H9 (cell line): ENCODE results near the gene NUFIP2. TPM values are rescaled to one million over a fixed set of nuclear protein-coding genes. Genes with fewer than 3 reads are reported as not detected.

Experiments used
- DNase-seq: peaks from one replicate; pipeline ENCODE4 v3.0.0-alpha.2; 2017
- H2AFZ ChIP-seq: one replicate; pipeline ENCODE4 v1.6.1; 2013; ENCODE audit warnings: mild to moderate bottlenecking, low read length, control low read depth, moderate library complexity
- H2AK5ac ChIP-seq: 2 replicates; pipeline ENCODE4 v1.6.1; 2013; ENCODE audit warnings: low read length, control low read depth, mixed read lengths; ENCODE audit not compliant: insufficient read length
- H2BK120ac ChIP-seq: one replicate; pipeline ENCODE4 v1.6.1; 2013; ENCODE audit warnings: low read depth, mild to moderate bottlenecking, low read length, control low read depth, inconsistent platforms; ENCODE audit not compliant: poor library complexity, severe bottlenecking
- H2BK12ac ChIP-seq: 2 replicates; pipeline ENCODE4 v1.6.1; 2013; ENCODE audit warnings: low read length, control low read depth, mixed read lengths, low read depth; ENCODE audit not compliant: insufficient read length
- H2BK15ac ChIP-seq: 2 replicates; pipeline ENCODE4 v1.6.1; 2013; ENCODE audit warnings: low read depth, low read length, control low read depth
- H2BK20ac ChIP-seq: one replicate; pipeline ENCODE4 v1.6.1; 2013; ENCODE audit warnings: low read depth, mild to moderate bottlenecking, low read length, control low read depth, inconsistent platforms; ENCODE audit not compliant: poor library complexity, severe bottlenecking
- H2BK5ac ChIP-seq: 2 replicates; pipeline ENCODE4 v1.6.1; 2013; ENCODE audit warnings: low read length, control low read depth, mixed read lengths; ENCODE audit not compliant: insufficient read length
- H3K14ac ChIP-seq: 2 replicates; pipeline ENCODE4 v1.6.1; 2013; ENCODE audit warnings: low read length, control low read depth; ENCODE audit not compliant: insufficient read depth
- H3K18ac ChIP-seq: 2 replicates; pipeline ENCODE4 v1.6.1; 2013; ENCODE audit warnings: low read depth, mild to moderate bottlenecking, mixed read lengths, low read length, control low read depth; ENCODE audit not compliant: insufficient read length
- H3K23ac ChIP-seq: 2 replicates; pipeline ENCODE4 v1.6.1; 2013; ENCODE audit warnings: low read length, control low read depth, mixed read lengths, low read depth; ENCODE audit not compliant: insufficient read length
- H3K23me2 ChIP-seq: 2 replicates; pipeline ENCODE4 v1.6.1; 2013; ENCODE audit warnings: low read depth, mild to moderate bottlenecking, mixed read lengths, low read length, control low read depth; ENCODE audit not compliant: insufficient read length, poor library complexity, severe bottlenecking
- H3K27ac ChIP-seq: 2 replicates; pipeline ENCODE4 v1.5.1; 2013; ENCODE audit warnings: low read length, control low read depth, mixed read lengths, low read depth; ENCODE audit not compliant: insufficient read length
- H3K27me3 ChIP-seq: 2 replicates; pipeline ENCODE4 v1.6.1; 2013; ENCODE audit warnings: low read length, control low read depth, inconsistent platforms; ENCODE audit not compliant: insufficient read depth
- H3K4ac ChIP-seq: 2 replicates; pipeline ENCODE4 v1.6.1; 2013; ENCODE audit warnings: low read depth, mild to moderate bottlenecking, control low read depth, inconsistent platforms, low read length, moderate library complexity
- H3K4me1 ChIP-seq: 2 replicates; pipeline ENCODE4 v1.6.1; 2013; ENCODE audit warnings: low read length, control low read depth, inconsistent platforms; ENCODE audit not compliant: insufficient read depth
- H3K4me2 ChIP-seq: 2 replicates; pipeline ENCODE4 v1.6.1; 2013; ENCODE audit warnings: low read length, control low read depth, mixed read lengths; ENCODE audit not compliant: insufficient read length, insufficient read depth
- H3K56ac ChIP-seq: 2 replicates; pipeline ENCODE4 v1.6.1; 2013; ENCODE audit warnings: low read depth, mild to moderate bottlenecking, mixed read lengths, low read length, control low read depth; ENCODE audit not compliant: insufficient read length
- H3K79me1 ChIP-seq: 2 replicates; pipeline ENCODE4 v1.6.1; 2013; ENCODE audit warnings: low read depth, mild to moderate bottlenecking, moderate library complexity, low read length, control low read depth, inconsistent platforms; ENCODE audit not compliant: insufficient read depth, poor library complexity, severe bottlenecking
- H3K79me2 ChIP-seq: 2 replicates; pipeline ENCODE4 v1.6.1; 2013; ENCODE audit warnings: low read length, control low read depth, inconsistent platforms; ENCODE audit not compliant: insufficient read depth
- H3K9ac ChIP-seq: 2 replicates; pipeline ENCODE4 v1.6.1; 2013; ENCODE audit warnings: low read length, control low read depth, mixed read lengths; ENCODE audit not compliant: insufficient read length; ENCODE audit errors: extremely low read depth
- H3K9me3 ChIP-seq: one replicate; pipeline ENCODE4 v1.6.1; 2013; ENCODE audit warnings: low read depth, low read length, inconsistent platforms; ENCODE audit not compliant: control insufficient read depth
- H3T11ph ChIP-seq: one replicate; pipeline ENCODE4 v1.6.1; 2013; ENCODE audit warnings: mild to moderate bottlenecking, low read length, control low read depth, inconsistent platforms
- H4K20me1 ChIP-seq: one replicate; pipeline ENCODE4 v1.6.1; 2013; ENCODE audit not compliant: control insufficient read depth, insufficient read length, insufficient read depth
- H4K5ac ChIP-seq: 2 replicates; pipeline ENCODE4 v1.6.1; 2013; ENCODE audit warnings: low read depth, mild to moderate bottlenecking, mixed read lengths, low read length, control low read depth; ENCODE audit not compliant: insufficient read length
- H4K8ac ChIP-seq: replicated peaks from 2 replicates; pipeline ENCODE4 v1.6.1; 2013; ENCODE audit warnings: low read length, control low read depth, mixed read lengths, low read depth; ENCODE audit not compliant: insufficient read length
- H4K91ac ChIP-seq: 2 replicates; pipeline ENCODE4 v1.6.1; 2013; ENCODE audit warnings: low read depth, mild to moderate bottlenecking, moderate library complexity, mixed read lengths, low read length, control low read depth; ENCODE audit not compliant: insufficient read length
- H3K27ac Mint-ChIP-seq, 3 experiments: 2 replicates in 2 of 3; 3 replicates in 1 of 3; pipeline ENCODE4 v1.8.0; 2020 to 2021; ENCODE audit warnings: mixed read lengths in 3 of 3, mild to moderate bottlenecking in 1 of 3, moderate library complexity in 1 of 3
- H3K27me3 Mint-ChIP-seq: 2 replicates; pipeline ENCODE4 v1.8.0; 2021; ENCODE audit warnings: low read depth, mild to moderate bottlenecking, moderate library complexity, mixed read lengths
- H3K36me3 Mint-ChIP-seq, 3 experiments: 2 replicates in 2 of 3; 3 replicates in 1 of 3; pipeline ENCODE4 v1.8.0; 2020 to 2021; ENCODE audit warnings: low read depth in 3 of 3, mixed read lengths in 3 of 3; ENCODE audit not compliant: insufficient read depth in 1 of 3
- H3K4me1 Mint-ChIP-seq, 2 experiments: 2 replicates each; pipeline ENCODE4 v1.8.0; 2020; ENCODE audit warnings: mixed read lengths in 2 of 2
- H3K4me3 Mint-ChIP-seq, 2 experiments: 2 replicates in 1 of 2; 3 replicates in 1 of 2; pipeline ENCODE4 v1.8.0; 2020 to 2021; ENCODE audit warnings: mild to moderate bottlenecking in 2 of 2, mixed read lengths in 2 of 2, moderate library complexity in 1 of 2
- H3K9me3 Mint-ChIP-seq, 2 experiments: 2 replicates in 1 of 2; 3 replicates in 1 of 2; pipeline ENCODE4 v1.8.0; 2020; ENCODE audit warnings: mild to moderate bottlenecking in 2 of 2, mixed read lengths in 2 of 2, moderate library complexity in 1 of 2
- WGBS: extraction: QIAGEN DNeasy Blood & Tissue Kit; methylation state at CpG from one replicate; pipeline ENCODE4 v1.1.7; 2013; ENCODE audit warnings: missing lambda C conversion rate, low lambda C conversion rate, mixed read lengths; ENCODE audit not compliant: insufficient read length; ENCODE audit errors: extremely low coverage; 5-methylcytosine and 5-hydroxymethylcytosine counted together
- total RNA-seq: library from RNA; stranded (reverse); gene quantifications from 2 replicates; pipeline ENCODE4 v1.2.1, GENCODE V29; 2021
- TF ChIP-seq, protein P1 (sequence below): fragments of 200-600 bp; sonication (generic); conservative IDR thresholded peaks from 3 replicates; pipeline ENCODE4 v1.8.0; 2021; ENCODE audit warnings: antibody characterized with exemption, mild to moderate bottlenecking

Gene NUFIP2
- total RNA-seq, 1 experiment from 2014 or later, result 97.9 TPM

DNA sequence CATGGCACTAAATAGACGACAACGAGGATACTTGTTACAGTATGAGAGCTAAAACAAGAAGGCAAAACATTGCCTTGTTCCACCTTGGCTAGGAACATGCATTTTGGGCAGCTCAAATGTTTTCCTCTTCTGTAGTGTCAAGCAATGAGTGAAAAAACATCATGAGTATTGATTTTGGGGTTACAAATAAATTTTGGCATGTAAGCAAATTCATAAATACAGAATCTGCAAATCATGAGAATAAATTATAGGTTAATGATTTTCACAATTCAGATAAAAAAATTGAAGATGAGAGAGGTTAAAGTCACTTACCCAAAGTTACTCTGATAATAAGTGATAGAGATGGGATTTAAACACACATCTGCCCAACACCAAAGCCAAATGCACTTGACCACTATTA is 28.4 kb upstream of the NUFIP2 start:
- Histone ChIP-seq H3K4me1 (no peaks in the 10 kb centered on the region), H4K20me1 (no peaks in the 10 kb centered on the region), H4K91ac (no peak overlapping the region), H3K27me3 (no peaks in the 10 kb centered on the region), H3K23me2 (no peaks in the 10 kb centered on the region), H2BK12ac (no peak overlapping the region), H2AK5ac (no peak overlapping the region), H2BK20ac (no peak overlapping the region), H3K79me1 (no peaks in the 10 kb centered on the region), H3K4me2 (no peak overlapping the region), H3K14ac (no peak overlapping the region), H4K5ac (no peak overlapping the region), H3K56ac (no peak overlapping the region), H4K8ac (no peak overlapping the region), H3T11ph (no peak overlapping the region), H2AFZ (no peak overlapping the region), H2BK120ac (no peak overlapping the region), H3K23ac (no peak overlapping the region), H3K9me3 (no peaks in the 10 kb centered on the region), H3K18ac (no peak overlapping the region), H3K9ac (no peak overlapping the region), H2BK5ac (no peak overlapping the region), H3K79me2 (no peaks in the 10 kb centered on the region), H2BK15ac (no peak overlapping the region), H3K4ac (no peak overlapping the region), H3K27ac (no peak overlapping the region)
- H3K27me3 Mint-ChIP-seq, result peaks cover 4% of the 10 kb centered on the region; the same call in 1 of the 2 replicates
- WGBS, result no CpG with 5 or more reads among the region's 2 CpGs
- TF ChIP-seq, protein P1, sequence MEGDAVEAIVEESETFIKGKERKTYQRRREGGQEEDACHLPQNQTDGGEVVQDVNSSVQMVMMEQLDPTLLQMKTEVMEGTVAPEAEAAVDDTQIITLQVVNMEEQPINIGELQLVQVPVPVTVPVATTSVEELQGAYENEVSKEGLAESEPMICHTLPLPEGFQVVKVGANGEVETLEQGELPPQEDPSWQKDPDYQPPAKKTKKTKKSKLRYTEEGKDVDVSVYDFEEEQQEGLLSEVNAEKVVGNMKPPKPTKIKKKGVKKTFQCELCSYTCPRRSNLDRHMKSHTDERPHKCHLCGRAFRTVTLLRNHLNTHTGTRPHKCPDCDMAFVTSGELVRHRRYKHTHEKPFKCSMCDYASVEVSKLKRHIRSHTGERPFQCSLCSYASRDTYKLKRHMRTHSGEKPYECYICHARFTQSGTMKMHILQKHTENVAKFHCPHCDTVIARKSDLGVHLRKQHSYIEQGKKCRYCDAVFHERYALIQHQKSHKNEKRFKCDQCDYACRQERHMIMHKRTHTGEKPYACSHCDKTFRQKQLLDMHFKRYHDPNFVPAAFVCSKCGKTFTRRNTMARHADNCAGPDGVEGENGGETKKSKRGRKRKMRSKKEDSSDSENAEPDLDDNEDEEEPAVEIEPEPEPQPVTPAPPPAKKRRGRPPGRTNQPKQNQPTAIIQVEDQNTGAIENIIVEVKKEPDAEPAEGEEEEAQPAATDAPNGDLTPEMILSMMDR, result no peak
- H3K36me3 Mint-ChIP-seq, result no peaks in the 10 kb centered on the region
- no peak overlapping the region for H3K4me3 Mint-ChIP-seq
- no peaks in the 10 kb centered on the region for H3K9me3 Mint-ChIP-seq
- H3K4me1 Mint-ChIP-seq, result peaks cover 0 to 3% of the 10 kb centered on the region in 2 experiments; a peak in 1 of 4 replicates
- no peak overlapping the region for H3K27ac Mint-ChIP-seq
- no peak for DNase-seq
